A673 (cell line): Measurements from ENCODE around the gene PCDHGB2. TPM values are rescaled to one million over a fixed set of nuclear protein-coding genes. Genes with fewer than 3 reads are reported as not detected.

Source experiments
- BruUV-seq: library from RNA; stranded (reverse); fragments of 400-500 nt; replicated peaks from 2 replicates; lab custom pipeline; 2021; lab: Mats Ljungman, UMichigan
- CTCF ChIA-PET: fragments of 300-600 bp; sonication (Branson Sonifier 250); formaldehyde crosslinking; loops from one replicate; lab custom pipeline; 2022; ENCODE audit warnings: antibody characterized with exemption; lab: Charles Lee
- POLR2A ChIA-PET: fragments of 300-600 bp; sonication (Branson Sonifier 250); formaldehyde crosslinking; loops from one replicate; lab custom pipeline; 2022; ENCODE audit warnings: antibody characterized with exemption; ENCODE audit not compliant: low non-redundant PET; lab: Charles Lee
- DNase-seq: peaks from one replicate; pipeline ENCODE4 v3.0.0-alpha.2; 2015; ENCODE audit warnings: low spot score
- H3K27ac ChIP-seq: fragments of 200-600 bp; sonication (generic); 2 replicates; pipeline ENCODE4 v1.5.1; 2016; ENCODE audit warnings: mixed run types, low read depth, mild to moderate bottlenecking, mixed read lengths, antibody characterized with exemption, low read length; ENCODE audit not compliant: poor library complexity, severe bottlenecking
- H3K27me3 ChIP-seq: fragments of 200-600 bp; sonication (generic); replicated peaks from 2 replicates; pipeline ENCODE4 v1.6.1; 2017; ENCODE audit warnings: mixed run types, low read depth, mild to moderate bottlenecking, mixed read lengths, antibody characterized with exemption, low read length; ENCODE audit not compliant: insufficient read depth, poor library complexity
- H3K36me3 ChIP-seq: fragments of 200-600 bp; sonication (generic); 2 replicates; pipeline ENCODE4 v1.6.1; 2016; ENCODE audit warnings: mixed run types, mild to moderate bottlenecking, mixed read lengths, antibody characterized with exemption, low read length; ENCODE audit not compliant: insufficient read depth, poor library complexity, severe bottlenecking
- H3K4me1 ChIP-seq: fragments of 200-600 bp; sonication (generic); 2 replicates; pipeline ENCODE4 v1.6.1; 2017; ENCODE audit warnings: mixed run types, mild to moderate bottlenecking, mixed read lengths, antibody characterized with exemption, low read length; ENCODE audit not compliant: insufficient read depth, poor library complexity, severe bottlenecking
- H3K4me3 ChIP-seq: fragments of 200-600 bp; sonication (generic); 2 replicates; pipeline ENCODE4 v1.5.1; 2016; ENCODE audit warnings: low read depth, mixed run types, mild to moderate bottlenecking, mixed read lengths, low read length; ENCODE audit not compliant: poor library complexity, severe bottlenecking
- H3K9me3 ChIP-seq: fragments of 200-600 bp; sonication (generic); 2 replicates; pipeline ENCODE4 v1.6.1; 2016; ENCODE audit warnings: mixed run types, low read depth, mild to moderate bottlenecking, mixed read lengths, antibody characterized with exemption, low read length; ENCODE audit not compliant: poor library complexity, severe bottlenecking
- CTCF ChIP-seq: fragments of 300-800, 200-600 bp; sonication (generic); conservative IDR thresholded peaks from 2 replicates; pipeline ENCODE4 v1.5.1; 2017; ENCODE audit warnings: low read depth, mild to moderate bottlenecking, antibody characterized with exemption, low read length, moderate library complexity, mixed read lengths
- EZH2 ChIP-seq: fragments of 200-600 bp; sonication (generic); IDR thresholded peaks from 2 replicates; pipeline ENCODE4 v1.6.1; 2017; ENCODE audit warnings: borderline replicate concordance, low read depth, mild to moderate bottlenecking, mixed read lengths, antibody characterized with exemption, low read length; ENCODE audit not compliant: poor library complexity, severe bottlenecking
- intact Hi-C: fragments of 100-400 bp; cut with micrococcal nuclease; formaldehyde crosslinking; loops from one replicate; pipeline ENCODE4 v1.10.0; 2022; ENCODE audit not compliant: unreplicated experiment
- total RNA-seq: library from RNA; stranded (reverse); gene quantifications from 2 replicates; pipeline ENCODE4 v1.2.3, GENCODE V29; 2021

The PCDHGB2 gene
- total RNA-seq, 1 experiment from 2014 or later = 6.5 TPM

DNA sequence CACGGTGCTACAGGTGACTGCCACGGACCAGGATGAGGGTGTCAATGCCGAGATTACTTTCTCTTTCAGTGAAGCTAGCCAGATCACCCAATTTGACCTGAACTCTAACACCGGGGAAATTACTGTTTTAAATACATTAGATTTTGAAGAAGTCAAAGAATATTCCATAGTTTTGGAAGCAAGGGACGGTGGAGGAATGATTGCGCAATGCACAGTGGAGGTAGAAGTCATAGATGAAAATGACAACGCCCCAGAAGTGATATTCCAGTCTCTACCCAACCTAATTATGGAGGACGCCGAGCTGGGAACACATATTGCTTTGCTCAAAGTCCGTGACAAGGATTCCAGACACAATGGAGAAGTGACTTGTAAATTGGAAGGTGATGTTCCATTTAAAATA, 28.9 kb downstream of the PCDHGB2 start:
- ChIA-PET POLR2A (no interaction called here), CTCF (no interaction called here)
- Histone ChIP-seq H3K27ac (no peak overlapping the region), H3K4me3 (no peak overlapping the region), H3K9me3 (peaks cover 69% of the 10 kb centered on the region), H3K27me3 (no peaks in the 10 kb centered on the region), H3K36me3 (no peaks in the 10 kb centered on the region), H3K4me1 (no peaks in the 10 kb centered on the region)
- TF ChIP-seq CTCF (no peak), EZH2 (no peak)
- intact Hi-C loops = no loop called here
- no peak for DNase-seq
- BruUV-seq = no TSS peak

- intact Hi-C loops = no loop called here
- H3K27me3 ChIP-seq = no peaks in the 10 kb centered on the region
- DNase-seq = no peak
- no TSS peak for BruUV-seq
- ChIA-PET POLR2A (no interaction called here), CTCF (no interaction called here)
- H3K9me3 ChIP-seq = peaks cover 62% of the 10 kb centered on the region
- TF ChIP-seq CTCF (no peak), EZH2 (no peak)
- H3K4me3 ChIP-seq = no peak overlapping the region
- H3K27ac ChIP-seq = no peak overlapping the region
- no peaks in the 10 kb centered on the region for H3K4me1 ChIP-seq
- no peaks in the 10 kb centered on the region for H3K36me3 ChIP-seq
These were observed 29.6 kb downstream of the PCDHGB2 start for GRCh38 chr5:141389153-141390042.

GRCh38 chr5:141392429-141393198, 32.8 kb downstream of the PCDHGB2 start, which contains the start of gene PCDHGA8:
Gene PCDHGA8, plus strand, starts transcription at chr5:141392633. Its CDS starts 181 bp downstream, at chr5:141392814.
- intact Hi-C loops = no loop called here
- Histone ChIP-seq H3K27ac (no peak within 1 kb of the TSS), H3K27me3 (no peaks in the 10 kb centered on the region), H3K36me3 (no peaks in the 10 kb centered on the region), H3K4me3 (no peak within 1 kb of the TSS), H3K4me1 (no peaks in the 10 kb centered on the region), H3K9me3 (peaks cover 54% of the 10 kb centered on the region)
- ChIA-PET CTCF (no interaction called here), POLR2A (no interaction called here)
- BruUV-seq = no TSS peak
- TF ChIP-seq CTCF (peak; percentile 44), EZH2 (no peak)
- DNase-seq = peak; percentile 71
